Mammary epithelial cell (primary cell): ENCODE measurements around the gene ZNF185.

Source experiments
- EZH2 ChIP-seq: IDR thresholded peaks from 2 replicates; pipeline ENCODE4 v1.6.1; 2012; ENCODE audit warnings: low read length, inconsistent platforms, borderline replicate concordance
- TF ChIP-seq, protein P1 (sequence below), 2 donors: IDR thresholded peaks in 1 of 2; conservative IDR thresholded peaks in 1 of 2; 2 replicates each; pipeline ENCODE4 v1.5.1; 2011 to 2012; ENCODE audit warnings: inconsistent platforms in 2 of 2, low read length in 2 of 2, mild to moderate bottlenecking in 2 of 2, control low read depth in 1 of 2, low read depth in 1 of 2; ENCODE audit not compliant: insufficient read depth in 1 of 2; ENCODE audit errors: extremely low read depth in 1 of 2

DNA sequence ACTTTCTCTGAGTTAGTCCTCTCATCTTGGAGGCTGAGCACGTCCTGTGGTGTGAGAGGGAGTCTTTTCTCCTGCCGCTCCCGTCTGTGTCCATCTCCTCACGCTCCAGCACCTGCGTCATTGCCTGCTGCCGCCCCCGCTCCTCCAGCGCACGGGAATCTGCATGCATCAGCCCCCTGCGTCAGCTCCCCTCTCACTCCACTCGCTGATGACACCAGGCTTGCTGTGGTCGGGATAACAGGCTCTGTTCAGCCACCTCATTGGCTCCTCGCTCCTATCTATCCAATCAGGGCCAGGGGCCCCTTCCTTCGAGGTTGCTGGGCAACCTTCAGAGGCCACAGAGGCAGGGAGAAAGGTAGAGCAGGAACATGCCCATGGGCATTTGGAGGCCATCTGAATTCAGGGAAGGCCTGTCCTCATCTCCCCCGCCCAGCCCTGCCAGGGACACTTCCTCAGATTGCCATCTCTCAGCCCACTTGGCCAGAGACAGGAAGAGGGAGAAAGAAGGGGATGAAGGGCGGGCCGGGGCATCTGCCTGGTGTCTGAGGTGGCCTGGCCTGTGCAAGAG lies 9.3 kb downstream of the ZNF185 start:
- no peak for TF ChIP-seq EZH2
- TF ChIP-seq, protein P1, sequence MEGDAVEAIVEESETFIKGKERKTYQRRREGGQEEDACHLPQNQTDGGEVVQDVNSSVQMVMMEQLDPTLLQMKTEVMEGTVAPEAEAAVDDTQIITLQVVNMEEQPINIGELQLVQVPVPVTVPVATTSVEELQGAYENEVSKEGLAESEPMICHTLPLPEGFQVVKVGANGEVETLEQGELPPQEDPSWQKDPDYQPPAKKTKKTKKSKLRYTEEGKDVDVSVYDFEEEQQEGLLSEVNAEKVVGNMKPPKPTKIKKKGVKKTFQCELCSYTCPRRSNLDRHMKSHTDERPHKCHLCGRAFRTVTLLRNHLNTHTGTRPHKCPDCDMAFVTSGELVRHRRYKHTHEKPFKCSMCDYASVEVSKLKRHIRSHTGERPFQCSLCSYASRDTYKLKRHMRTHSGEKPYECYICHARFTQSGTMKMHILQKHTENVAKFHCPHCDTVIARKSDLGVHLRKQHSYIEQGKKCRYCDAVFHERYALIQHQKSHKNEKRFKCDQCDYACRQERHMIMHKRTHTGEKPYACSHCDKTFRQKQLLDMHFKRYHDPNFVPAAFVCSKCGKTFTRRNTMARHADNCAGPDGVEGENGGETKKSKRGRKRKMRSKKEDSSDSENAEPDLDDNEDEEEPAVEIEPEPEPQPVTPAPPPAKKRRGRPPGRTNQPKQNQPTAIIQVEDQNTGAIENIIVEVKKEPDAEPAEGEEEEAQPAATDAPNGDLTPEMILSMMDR (conservative IDR thresholded peaks at IDR 0.05 in 1 of 2, IDR thresholded peaks at IDR 0.05 in 1 of 2; ENCODE audit: extremely low read depth in 1 of 2, insufficient read depth in 1 of 2, low read depth in 1 of 2, low read length in 2 of 2): no peak
